D721Med (cell line): ENCODE data around the gene FUOM.

ENCODE experiments used
- DNase-seq: peaks from one replicate; pipeline ENCODE4 v3.0.0; 2011; ENCODE audit warnings: low spot score; ENCODE audit not compliant: insufficient read length
- FAIRE-seq: peaks from 2 replicates; lab custom pipeline; 2011; peaks lifted over from hg19 to GRCh38; lab: Jason Lieb, UNC
- CTCF ChIP-seq: IDR thresholded peaks from 2 replicates; pipeline ENCODE4 v1.5.1; 2012; ENCODE audit warnings: mild to moderate bottlenecking, control low read depth; ENCODE audit not compliant: insufficient read depth; ENCODE audit errors: missing control alignments

FUOM gene

GRCh38 chr10:133385214-133385613, 27.4 kb upstream of the FUOM start:
- no peak for FAIRE-seq
- TF ChIP-seq CTCF, result no peak
- DNase-seq, result no peak

- FAIRE-seq, result no peak
- DNase-seq, result no peak
- TF ChIP-seq CTCF, result no peak
Measured at GRCh38 chr10:133384071-133384470, 26.3 kb upstream of the FUOM start.

- DNase-seq (no peak), FAIRE-seq (no peak)
- no peak for TF ChIP-seq CTCF
Measured at GRCh38 chr10:133383551-133383950, 25.7 kb upstream of the FUOM start.

GRCh38 chr10:133381036-133381435, 23.2 kb upstream of the FUOM start:
- no peak for TF ChIP-seq CTCF
- DNase-seq (no peak), FAIRE-seq (no peak)

- no peak for TF ChIP-seq CTCF
- DNase-seq (no peak), FAIRE-seq (no peak)
Measured at GRCh38 chr10:133379801-133380666, 22.2 kb upstream of the FUOM start.

- FAIRE-seq, result no peak
Measured at GRCh38 chr10:133379152-133379800, 21.5 kb upstream of the FUOM start, which contains the start of gene PAOX. PAOX (plus strand) TSS chr10:133379262; CDS start chr10:133379317, 55 bp downstream.

More at GRCh38 chr10:133379152-133379800, 21.5 kb upstream of the FUOM start, which contains the start of gene PAOX:
- no peak for DNase-seq
- TF ChIP-seq CTCF, result no peak
